HEK293 (cell line): Measurements from ENCODE around the gene USP44.

ENCODE experiments used
- ZNF10 ChIP-seq: fragments of 450-650 bp; formaldehyde crosslinking; IDR thresholded peaks from 2 replicates; pipeline ENCODE4 v1.5.1; 2017; ENCODE audit warnings: missing biosample characterization, missing genetic modification characterization
- ZNF133 ChIP-seq: fragments of 450-650 bp; formaldehyde crosslinking; IDR thresholded peaks from 2 replicates; pipeline ENCODE4 v1.5.1; 2016; ENCODE audit warnings: missing biosample characterization, missing genetic modification characterization
- ZNF239 ChIP-seq: fragments of 450-650 bp; formaldehyde crosslinking; IDR thresholded peaks from 2 replicates; pipeline ENCODE4 v1.5.1; 2016; ENCODE audit warnings: missing biosample characterization, missing genetic modification characterization
- ZNF302 ChIP-seq: fragments of 450-650 bp; formaldehyde crosslinking; IDR thresholded peaks from 2 replicates; pipeline ENCODE4 v1.5.1; 2016; ENCODE audit warnings: missing biosample characterization, missing genetic modification characterization, low read depth
- TF ChIP-seq, protein P1 (sequence below): fragments of 450-650 bp; formaldehyde crosslinking; IDR thresholded peaks from 2 replicates; pipeline ENCODE4 v1.5.1; 2016; ENCODE audit warnings: missing biosample characterization, missing genetic modification characterization
- TF ChIP-seq, protein P2 (sequence below): fragments of 450-650 bp; formaldehyde crosslinking; IDR thresholded peaks from 2 replicates; pipeline ENCODE4 v1.5.1; 2016; ENCODE audit warnings: missing biosample characterization, missing genetic modification characterization
- TF ChIP-seq, protein P3 (sequence below): fragments of 450-650 bp; formaldehyde crosslinking; IDR thresholded peaks from 2 replicates; pipeline ENCODE4 v1.5.1; 2017; ENCODE audit warnings: missing biosample characterization, missing genetic modification characterization

DNA sequence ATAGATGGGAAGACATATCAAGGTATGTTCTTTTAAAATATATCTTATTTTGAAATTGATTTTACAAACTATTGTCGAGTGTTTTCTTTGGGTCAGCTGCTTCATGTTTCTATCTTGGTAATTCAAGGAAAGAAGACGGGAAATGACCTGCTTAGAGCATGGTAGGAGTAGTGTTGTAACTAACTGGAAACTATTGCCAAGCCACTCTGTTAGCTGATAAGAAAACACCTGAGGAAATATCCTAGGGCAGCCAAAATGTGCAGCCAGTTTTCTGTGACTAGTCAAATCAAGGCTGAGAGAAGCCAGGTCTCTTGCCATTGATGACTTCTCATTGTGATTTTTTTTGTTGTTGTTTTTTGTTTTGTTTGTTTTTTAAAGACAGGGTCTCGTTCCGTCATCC lies 47.1 kb downstream of the USP44 start:
- TF ChIP-seq, protein P1, sequence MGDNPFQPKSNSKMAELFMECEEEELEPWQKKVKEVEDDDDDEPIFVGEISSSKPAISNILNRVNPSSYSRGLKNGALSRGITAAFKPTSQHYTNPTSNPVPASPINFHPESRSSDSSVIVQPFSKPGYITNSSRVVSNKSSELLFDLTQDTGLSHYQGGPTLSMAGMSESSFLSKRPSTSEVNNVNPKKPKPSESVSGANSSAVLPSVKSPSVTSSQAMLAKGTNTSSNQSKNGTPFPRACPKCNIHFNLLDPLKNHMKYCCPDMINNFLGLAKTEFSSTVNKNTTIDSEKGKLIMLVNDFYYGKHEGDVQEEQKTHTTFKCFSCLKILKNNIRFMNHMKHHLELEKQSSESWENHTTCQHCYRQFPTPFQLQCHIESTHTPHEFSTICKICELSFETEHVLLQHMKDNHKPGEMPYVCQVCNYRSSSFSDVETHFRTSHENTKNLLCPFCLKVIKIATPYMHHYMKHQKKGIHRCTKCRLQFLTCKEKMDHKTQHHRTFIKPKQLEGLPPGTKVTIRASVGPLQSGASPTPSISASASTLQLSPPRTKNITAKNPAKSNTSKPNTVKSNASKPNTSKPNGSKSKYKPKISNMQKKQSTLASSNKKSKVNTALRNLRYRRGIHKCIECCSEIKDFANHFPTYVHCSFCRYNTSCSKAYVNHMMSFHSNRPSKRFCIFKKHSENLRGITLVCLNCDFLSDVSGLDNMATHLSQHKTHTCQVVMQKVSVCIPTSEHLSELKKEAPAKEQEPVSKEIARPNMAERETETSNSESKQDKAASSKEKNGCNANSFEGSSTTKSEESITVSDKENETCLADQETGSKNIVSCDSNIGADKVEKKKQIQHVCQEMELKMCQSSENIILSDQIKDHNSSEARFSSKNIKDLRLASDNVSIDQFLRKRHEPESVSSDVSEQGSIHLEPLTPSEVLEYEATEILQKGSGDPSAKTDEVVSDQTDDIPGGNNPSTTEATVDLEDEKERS (tag by site-specific recombination) = no peak
- TF ChIP-seq, protein P2, sequence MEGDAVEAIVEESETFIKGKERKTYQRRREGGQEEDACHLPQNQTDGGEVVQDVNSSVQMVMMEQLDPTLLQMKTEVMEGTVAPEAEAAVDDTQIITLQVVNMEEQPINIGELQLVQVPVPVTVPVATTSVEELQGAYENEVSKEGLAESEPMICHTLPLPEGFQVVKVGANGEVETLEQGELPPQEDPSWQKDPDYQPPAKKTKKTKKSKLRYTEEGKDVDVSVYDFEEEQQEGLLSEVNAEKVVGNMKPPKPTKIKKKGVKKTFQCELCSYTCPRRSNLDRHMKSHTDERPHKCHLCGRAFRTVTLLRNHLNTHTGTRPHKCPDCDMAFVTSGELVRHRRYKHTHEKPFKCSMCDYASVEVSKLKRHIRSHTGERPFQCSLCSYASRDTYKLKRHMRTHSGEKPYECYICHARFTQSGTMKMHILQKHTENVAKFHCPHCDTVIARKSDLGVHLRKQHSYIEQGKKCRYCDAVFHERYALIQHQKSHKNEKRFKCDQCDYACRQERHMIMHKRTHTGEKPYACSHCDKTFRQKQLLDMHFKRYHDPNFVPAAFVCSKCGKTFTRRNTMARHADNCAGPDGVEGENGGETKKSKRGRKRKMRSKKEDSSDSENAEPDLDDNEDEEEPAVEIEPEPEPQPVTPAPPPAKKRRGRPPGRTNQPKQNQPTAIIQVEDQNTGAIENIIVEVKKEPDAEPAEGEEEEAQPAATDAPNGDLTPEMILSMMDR (tag by site-specific recombination) = no peak
- TF ChIP-seq ZNF133 (tag by site-specific recombination) = no peak
- TF ChIP-seq ZNF239 (tag by site-specific recombination) = no peak
- no peak for TF ChIP-seq ZNF10
- TF ChIP-seq, protein P3, sequence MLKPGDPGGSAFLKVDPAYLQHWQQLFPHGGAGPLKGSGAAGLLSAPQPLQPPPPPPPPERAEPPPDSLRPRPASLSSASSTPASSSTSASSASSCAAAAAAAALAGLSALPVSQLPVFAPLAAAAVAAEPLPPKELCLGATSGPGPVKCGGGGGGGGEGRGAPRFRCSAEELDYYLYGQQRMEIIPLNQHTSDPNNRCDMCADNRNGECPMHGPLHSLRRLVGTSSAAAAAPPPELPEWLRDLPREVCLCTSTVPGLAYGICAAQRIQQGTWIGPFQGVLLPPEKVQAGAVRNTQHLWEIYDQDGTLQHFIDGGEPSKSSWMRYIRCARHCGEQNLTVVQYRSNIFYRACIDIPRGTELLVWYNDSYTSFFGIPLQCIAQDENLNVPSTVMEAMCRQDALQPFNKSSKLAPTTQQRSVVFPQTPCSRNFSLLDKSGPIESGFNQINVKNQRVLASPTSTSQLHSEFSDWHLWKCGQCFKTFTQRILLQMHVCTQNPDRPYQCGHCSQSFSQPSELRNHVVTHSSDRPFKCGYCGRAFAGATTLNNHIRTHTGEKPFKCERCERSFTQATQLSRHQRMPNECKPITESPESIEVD = no peak
- no peak for TF ChIP-seq ZNF302
